GM19351 (cell line): Measurements from ENCODE around the gene PARVG.

Source experiments
- ATAC-seq: cut with Tn5 transposase; IDR thresholded peaks from one replicate; pipeline ENCODE4 v1.9.1; 2021; ENCODE audit warnings: mild to moderate bottlenecking, moderate library complexity; ENCODE audit not compliant: unreplicated experiment

Gene PARVG

DNA sequence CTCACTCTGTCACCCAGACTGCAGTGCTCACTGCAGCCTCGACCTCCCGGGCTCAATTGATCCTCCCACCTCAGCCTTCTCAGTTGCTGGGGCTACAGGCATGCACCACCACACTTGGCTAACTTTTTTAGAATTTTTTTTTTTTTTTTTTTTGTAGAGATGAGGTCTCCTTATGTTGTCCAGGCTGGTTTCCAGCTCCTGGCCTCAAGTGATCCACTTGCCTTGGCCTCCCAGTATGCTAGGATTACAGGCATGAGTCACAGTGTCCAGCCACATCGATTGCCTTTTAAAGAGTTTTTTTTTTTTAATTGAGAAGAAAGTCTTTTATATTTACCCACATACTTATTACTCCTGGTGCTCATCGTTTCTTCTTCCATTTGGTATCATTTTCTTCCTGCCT is 30.0 kb downstream of the PARVG start:
- no peak for ATAC-seq

DNA sequence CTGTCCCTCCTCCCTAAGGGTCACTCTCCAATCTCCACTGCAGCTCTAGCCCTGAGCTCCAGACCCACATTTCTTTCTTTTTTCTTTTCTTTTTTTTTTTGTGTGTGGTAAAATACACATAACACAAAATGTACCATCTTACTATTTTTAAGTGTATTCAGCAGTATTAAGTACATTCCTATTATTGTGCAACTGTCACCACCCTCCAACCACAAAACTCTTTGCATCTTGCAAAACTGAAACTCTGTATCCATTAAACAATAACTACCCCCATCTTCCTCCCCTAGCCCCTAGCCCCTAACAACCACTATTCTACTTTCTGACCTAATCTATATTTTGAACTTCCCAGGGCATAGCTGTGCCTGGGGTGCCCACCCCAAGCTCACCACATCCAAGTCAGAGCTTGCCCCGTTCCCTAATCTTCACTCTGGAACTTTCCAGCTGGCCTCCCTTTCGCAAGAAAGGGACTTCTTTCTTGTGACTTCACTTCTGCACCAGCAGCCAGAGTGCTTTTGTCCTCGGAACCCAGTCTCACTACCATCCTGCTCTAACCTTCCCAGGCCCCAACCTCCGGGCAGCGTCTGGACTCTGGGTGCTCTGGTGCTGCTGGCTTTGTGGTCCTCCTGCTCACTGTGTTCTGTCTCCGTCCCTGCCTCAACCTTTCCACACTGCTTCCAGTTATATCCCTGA is 30.7 kb downstream of the PARVG start:
- ATAC-seq = no peak

DNA sequence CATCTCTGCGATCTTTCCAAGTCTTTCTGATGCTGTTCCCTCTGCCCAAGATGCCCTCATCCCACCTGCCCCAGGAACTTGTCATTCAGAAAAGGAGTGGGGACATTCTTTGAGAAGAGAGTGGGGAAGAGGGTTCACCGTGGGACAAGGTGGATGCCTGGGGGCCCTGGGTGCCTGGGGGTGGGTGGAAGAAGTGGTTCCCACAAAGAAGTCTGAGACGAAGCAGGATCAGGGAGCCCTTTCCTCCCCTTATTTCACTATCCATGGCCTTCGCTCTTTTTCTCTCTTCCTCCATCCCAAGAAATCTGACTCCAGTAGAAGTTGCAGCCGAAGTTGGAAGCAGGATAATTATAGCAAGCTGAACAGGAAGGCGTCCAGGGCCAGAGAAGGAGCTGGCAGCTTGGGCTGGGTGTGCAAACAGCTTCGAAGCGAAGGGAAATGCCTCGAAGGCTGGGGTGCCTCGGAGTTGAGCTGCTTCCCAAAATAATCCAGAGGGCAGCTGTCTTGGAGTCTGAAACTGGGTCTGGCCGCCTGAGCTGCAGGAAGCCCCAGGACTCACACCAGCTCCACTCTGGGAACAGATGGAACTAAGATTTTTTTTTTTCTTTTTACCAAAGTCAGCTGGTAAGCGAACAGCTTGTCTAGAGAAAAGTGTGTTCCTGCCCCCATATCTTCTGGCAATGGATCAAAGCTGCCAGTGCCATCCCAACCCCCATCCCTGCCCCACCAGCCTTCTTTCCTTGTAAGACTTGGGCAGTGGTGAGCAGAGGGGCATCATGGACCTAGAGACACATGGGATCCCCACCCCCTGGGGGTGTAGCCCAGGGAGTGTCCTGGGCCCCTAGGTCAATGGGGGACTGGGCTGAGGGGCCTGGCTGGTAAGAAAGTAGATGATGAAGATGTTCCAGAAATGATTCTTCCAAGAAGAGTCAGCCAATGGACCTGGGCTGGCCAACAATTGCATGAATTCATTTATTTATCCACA is 31.5 kb downstream of the PARVG start:
- ATAC-seq = no peak

DNA sequence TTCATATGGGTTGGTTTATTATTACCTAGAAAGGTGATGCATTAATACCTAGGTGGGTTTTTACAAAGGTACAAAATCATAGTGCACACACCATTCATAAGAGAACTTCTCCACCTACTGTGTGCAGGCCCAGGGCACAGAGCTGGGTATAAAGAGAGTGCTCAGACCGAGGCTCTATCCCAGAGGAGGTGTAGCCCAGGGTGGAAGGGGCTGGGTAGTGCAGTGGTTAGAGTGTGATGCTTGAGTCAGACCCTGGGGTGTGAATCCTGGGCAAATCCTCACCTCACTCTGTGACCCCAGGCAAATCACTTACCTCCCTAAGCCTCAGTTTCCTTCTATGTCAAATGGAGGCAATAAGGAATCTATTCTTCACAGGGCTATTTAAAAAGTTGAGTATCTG is 32.2 kb downstream of the PARVG start:
- ATAC-seq = no peak

DNA sequence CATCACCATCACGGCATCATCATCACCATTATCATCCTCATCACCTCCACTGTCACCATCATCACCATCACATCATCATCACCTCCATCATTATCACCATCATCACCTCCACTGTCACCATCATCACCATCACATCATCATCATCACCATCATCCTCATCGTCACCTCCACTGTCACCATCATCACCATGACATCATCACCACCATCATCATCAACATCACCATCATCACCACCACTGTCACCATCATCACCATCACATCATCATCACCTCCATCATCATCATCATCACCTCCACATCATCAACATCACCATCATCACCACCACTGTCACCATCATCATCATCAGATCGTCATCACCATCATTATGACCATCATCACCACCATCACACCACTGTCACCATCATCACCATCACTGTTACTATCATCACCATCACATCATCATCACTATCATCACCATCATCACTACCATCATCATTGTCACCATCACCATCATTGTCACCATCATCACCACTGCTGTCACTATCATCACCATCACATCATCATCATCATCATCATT is 32.8 kb downstream of the PARVG start:
- ATAC-seq = no peak

DNA sequence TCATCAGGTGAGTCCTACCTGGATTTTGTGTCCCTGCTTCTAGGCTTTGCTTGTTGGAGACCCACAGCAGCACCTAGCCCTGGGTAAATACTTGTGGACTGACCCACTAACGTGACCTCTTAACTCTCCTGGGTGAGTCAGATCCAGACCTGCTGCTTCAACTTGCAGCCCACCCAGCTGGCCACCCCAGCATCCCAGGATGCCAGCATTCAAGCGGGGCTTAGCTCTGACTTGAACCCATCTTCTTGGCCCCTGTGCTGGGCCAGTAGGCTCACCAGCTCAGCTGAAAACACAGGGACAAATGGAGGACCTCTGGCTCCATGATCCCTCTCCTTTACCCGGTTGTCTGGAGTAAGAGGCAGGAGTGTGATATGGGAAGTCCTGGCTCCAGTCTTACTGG is 33.5 kb downstream of the PARVG start:
- ATAC-seq = no peak

DNA sequence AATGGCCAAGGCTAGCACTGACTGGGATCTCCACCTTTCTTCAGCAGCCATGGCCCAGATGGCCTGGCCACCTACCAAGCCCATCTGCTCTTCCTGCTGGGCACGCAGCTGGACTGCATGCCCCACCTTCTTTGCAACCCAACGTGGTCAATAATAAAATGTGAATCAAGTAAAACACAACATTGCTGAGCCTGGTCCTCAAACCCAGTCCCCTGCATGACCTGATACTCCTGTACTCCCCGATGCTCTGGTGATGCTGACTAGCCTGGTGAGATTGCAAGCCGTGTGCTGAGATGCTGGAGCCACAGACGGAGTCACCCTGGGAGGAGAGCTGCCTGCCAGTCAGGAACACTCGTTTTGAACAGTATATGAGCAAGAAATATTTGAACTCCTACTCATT is 34.0 kb downstream of the PARVG start:
- ATAC-seq = no peak

DNA sequence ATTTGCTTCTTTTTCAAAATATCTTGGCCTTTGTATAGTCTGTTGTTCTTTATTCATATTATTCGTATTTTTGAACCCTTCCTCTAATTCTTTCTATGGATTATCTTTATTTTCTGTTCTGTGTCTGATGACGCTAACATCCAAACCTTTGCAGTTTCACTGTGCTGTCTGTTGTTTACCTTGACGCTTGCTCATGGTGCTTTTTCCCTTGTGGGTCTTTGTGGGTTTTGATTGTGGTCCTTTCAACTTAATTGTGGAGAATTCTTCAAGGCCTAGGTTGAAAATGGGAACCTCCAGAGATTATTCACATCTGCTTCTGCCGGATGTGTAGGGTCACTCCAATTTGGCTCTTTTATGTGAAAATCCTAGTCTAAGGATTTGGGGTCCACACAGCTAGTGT is 34.6 kb downstream of the PARVG start:
- ATAC-seq = no peak

DNA sequence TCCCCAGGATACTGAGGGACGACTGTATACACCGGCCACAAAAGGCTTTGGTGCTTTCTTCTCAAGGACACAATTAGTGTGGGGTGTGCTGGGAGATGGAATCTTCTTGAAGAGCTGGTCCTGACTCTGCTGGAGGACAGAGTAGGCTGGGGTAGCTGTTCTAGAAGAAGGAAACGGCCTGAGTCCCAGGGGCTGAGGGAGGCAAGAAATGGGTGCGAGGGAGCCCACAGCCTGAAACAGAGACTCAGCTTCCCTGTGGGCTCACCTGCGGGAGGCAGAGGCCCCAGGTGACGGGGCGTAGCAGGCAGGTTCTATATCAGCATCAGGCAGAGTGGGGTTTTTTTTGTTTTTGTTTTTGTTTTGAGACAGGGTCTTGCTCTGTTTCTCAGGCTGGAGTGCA is 36.6 kb downstream of the PARVG start:
- ATAC-seq = no peak

DNA sequence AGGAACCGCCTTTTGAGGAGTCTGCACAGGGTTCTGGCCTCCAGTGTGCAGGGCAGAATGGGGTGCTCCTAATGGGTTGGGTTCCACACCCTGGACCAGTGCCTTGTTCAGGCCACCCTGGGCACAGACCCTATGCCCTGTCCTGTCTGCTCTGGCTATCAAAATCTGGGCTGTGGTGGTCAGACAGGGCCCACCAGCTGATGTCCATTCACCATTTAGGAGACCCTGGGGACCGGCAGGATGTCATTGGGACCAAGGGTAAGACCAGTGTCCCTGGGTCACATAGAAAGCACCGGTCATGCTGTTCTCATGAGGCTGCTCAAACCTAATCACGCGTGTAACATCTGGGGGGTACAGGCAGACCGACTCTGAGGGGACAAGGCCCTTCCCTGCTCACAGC is 37.3 kb downstream of the PARVG start:
- ATAC-seq = no peak

DNA sequence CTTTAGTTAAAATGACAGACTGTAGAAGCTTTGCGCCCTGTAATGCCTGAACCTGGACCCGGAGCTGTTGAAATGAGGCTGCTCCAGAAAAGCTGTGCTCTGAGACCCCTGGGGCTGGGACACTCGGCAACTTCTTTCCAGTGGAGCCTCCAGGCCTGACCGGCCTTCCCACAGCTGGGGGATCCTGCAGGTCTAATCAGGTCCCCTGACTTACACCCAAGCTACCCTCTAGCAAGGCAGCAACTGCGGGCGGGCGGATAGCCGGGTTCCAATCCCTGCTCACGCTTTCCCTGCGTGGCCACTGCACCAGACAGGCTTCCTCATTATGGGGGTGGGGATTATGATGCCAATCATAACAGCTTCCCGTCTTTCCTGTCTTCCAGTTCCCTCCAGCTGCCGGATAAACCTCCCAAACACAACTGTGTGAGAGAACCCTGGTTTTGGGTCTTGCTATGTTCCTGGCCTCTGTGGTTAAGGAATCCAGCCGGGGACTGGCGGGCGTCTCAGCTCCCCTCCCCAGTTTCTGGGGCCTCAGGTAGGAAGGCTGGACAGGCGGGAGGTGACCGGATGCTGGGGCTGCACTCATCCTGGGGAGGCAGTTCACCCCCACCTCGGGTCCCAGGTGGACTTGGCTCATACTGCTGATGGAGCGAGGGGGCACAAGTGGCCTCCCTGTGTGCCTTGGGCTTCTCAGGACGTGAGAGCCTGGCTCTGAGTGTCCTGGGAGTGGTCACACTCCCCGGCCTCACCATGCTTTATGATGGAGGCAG is 38.6 kb downstream of the PARVG start:
- no peak for ATAC-seq

DNA sequence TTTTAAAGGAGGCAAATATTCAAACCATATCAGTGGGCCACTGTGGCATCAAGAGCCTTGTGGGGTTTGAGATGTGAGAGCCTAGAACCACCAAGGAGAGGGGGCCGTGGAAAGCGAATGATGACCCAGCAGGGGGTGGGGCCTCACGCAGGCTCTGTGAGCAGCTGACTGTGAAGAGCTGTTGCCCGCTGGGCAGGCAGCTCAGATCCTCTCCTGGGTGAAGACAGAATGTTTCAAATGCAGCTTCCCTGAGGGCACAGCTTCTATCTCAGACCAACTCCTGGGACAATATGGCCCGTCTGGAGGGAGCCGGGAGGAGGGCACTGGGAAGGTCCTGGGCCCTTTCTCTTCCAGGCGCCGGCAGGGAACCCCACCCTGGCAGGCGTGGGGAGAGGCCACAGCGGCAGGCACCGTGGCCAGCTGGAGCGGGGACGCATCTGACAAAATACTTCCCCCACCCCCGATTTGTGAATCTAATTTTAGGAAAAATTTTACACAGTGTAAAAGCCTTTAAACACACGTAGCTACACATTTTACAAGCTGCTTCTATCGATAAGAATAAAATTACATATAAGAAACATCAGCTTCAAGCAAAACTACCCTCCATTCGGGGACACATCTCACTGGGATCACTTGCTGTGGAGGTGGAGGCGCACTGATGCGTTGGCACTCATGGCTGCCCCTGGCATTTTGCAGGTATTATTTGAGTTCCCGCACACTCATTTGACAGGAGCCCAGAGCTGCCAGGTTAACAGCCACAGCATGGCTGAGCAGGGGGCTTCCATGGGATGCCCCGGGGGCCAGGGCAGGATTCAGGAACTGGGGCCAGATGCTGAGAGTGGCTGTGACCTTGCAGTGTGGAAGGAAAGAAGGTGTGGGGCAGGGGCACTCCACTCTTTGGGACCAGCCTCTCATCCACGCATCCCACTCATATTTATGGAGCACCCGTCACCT is 40.3 kb downstream of the PARVG start:
- ATAC-seq = no peak

DNA sequence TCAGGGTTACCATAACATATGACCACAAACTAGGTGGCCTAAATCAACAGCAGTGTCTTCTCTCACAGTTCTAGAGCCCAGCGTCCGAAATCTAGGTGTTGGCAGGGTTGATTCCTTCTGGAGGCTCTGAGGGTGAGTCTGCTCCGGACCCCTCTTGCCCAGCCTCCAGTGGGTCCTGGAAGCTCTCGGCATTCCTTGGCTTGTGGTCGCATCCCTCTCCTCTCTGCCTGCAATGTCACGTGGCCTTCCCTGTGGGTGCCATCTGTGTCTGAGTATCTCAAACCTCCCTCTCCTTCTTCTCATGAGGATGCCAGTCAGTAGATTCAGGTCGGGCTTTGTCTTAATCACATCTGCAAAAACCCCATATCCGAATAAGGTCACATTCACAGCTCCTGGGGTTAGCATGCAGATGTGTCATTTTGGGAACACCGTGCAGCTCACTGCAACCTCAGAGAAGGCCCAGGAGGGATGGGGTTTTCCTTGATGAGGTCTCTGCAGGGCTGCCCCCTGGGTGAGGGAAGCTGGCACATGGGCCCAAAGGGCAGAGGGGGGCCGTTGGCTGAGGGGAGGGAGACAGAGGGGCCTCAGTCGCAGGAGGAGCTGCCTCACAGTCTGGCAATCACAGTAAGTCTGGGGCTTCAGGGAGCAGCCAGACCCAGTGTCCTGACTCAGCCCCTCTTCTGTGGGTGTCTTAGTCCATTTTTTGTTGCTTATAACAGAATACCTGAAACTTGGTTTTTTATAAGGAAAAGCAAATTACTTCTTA is 41.2 kb downstream of the PARVG start:
- no peak for ATAC-seq

DNA sequence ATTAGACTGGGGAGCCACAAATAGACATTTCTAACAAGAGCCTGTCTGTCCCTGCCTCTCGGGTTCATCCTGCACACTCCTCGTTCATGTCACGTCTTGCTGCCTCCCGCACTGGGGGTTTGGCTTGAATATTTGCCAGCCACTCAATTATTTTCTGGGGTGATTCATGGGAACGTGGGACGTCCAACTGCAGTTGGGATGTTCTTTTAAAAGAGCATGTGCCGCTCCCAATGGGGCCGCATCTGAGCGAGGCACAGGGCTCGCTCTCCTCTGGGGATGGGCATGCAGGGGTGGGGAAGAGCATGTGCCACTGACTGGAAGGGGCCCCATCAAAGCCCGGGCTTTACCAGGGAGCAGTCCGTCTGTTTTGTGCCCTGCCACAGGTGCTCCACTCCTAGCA is 43.4 kb downstream of the PARVG start:
- ATAC-seq = no peak

DNA sequence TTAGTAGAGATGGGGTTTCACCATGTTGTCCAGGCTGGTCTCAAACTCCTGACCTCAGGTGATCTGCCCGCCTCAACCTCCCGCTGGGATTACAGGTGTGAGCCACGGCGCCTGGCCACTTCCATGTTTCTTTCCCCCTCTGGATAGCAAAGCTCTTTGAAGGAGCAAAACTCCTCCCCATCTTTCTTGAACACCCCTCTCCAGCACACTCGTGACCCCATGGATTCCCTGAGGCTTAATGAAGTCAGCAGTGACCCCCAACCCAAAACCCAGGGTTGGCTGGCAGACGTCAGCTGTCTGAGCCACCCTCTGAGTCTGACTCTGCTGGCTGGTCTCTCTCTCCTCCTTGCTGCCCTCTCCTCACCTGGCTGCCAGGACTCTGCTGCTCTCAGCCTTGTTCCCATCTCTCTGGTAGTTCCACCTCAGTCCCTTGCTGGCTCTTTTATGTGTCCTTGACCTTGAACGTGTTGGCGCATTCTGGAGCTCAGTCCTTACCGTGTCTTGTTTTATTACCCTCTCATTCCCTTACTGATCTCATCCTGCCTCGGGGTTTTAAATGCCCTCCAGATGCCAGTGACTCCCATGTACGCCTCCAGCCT is 44.5 kb downstream of the PARVG start:
- ATAC-seq = no peak

DNA sequence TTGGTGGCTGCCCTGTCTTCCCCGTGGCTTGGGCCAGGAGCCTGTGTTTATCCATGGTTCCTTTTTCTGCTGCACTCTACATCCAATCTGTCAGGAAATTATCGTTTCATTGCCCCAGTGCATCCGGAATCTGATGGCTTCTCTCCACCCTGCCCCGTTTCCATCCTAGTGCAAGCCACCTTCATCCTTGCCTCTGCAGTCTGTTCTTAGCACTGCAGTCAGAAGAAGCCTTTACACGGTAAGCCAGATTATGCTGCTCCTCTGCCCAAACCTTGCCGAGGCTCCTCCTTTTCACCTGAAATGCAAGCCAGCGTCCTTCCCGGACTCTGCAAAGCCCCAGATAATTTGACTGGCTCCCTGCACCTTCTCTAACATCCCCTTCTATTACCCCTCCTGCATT is 45.1 kb downstream of the PARVG start:
- no peak for ATAC-seq

DNA sequence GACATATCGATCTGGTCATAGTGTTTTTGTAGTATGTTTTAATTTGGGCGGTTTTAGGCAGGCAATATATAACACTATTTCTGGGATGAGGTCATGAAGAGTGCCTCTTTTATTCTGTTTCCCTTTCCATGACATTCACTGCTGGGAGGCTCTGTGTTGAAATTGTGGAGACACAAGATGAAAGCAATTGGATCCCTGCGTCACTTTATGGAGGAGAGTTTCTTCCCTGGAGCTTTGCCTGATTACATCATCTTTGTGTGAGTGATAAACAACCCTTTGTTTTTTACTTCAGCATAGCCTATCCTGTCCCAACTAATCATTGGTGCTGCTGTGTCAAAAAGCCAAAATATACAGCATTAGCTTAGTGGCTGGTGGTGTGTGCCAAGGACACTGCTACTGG is 48.6 kb downstream of the PARVG start:
- no peak for ATAC-seq

DNA sequence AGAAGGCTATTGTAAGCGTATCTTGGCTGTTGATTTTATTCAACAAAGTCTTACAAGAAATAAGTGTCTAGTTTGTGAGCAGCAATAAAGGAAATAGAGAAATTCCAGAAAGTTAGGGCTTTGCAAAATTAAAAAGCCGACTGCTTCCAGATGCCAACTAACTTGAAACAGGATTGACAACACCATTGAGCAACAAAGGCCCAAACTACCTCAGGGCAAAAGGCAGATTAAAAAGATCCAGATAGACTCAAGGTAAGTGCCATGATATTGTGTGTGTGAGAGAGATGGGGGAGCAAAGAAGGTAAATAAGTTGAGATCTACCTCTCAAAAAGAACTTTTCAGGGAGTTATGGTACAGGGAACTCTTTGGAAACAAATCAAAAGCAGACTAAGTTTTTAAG is 49.1 kb downstream of the PARVG start:
- no peak for ATAC-seq

DNA sequence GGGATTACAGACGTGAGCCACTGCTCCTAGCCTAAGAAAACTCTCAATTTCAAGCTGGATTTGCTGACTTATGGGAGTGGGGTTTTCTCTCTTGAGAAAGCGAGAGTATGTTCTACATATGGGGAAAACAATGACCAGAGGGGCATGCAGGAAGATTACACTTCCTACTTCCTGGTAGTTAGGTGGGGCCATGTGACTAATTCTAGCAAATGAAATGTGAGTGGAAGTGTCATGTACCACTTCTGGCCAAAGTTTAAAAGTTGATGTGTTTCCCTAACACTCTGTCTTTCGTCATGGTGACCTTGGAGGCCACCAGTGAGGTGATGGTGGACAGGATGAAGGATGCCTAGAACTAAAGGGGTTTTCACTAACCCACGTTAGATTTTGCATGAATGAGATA is 50.5 kb downstream of the PARVG start:
- ATAC-seq = no peak
